HUES48 (cell line): ENCODE measurements around the gene OR2C1.
A peak's percentile ranks its signal among the peaks of the same experiment; 100 is the strongest.

Experiments
- H3K27ac ChIP-seq: one replicate; pipeline ENCODE4 v1.7.0; 2013; ENCODE audit warnings: low read depth, low read length, inconsistent platforms
- H3K27me3 ChIP-seq: 2 replicates; pipeline ENCODE4 v1.6.1; 2013; ENCODE audit warnings: mild to moderate bottlenecking, low read length; ENCODE audit not compliant: control insufficient read depth, insufficient read depth
- H3K36me3 ChIP-seq: 2 replicates; pipeline ENCODE4 v1.6.1; 2013; ENCODE audit warnings: low read length; ENCODE audit not compliant: control insufficient read depth, insufficient read depth
- H3K4me1 ChIP-seq: 2 replicates; pipeline ENCODE4 v1.6.1; 2013; ENCODE audit warnings: mild to moderate bottlenecking, low read length; ENCODE audit not compliant: control insufficient read depth, insufficient read depth
- H3K4me3 ChIP-seq: 2 replicates; pipeline ENCODE4 v1.5.1; 2013; ENCODE audit warnings: mild to moderate bottlenecking, low read depth, low read length
- H3K9ac ChIP-seq: 2 replicates; pipeline ENCODE4 v1.6.1; 2013; ENCODE audit warnings: mild to moderate bottlenecking, low read depth, low read length, moderate library complexity
- H3K9me3 ChIP-seq: 2 replicates; pipeline ENCODE4 v1.6.1; 2013; ENCODE audit warnings: low read length; ENCODE audit not compliant: control insufficient read depth, insufficient read depth

OR2C1 gene

GRCh38 chr16:3389663-3390338 is 34.1 kb downstream of the OR2C1 start:
- no peaks in the 10 kb centered on the region for H3K27me3 ChIP-seq
- no peaks in the 10 kb centered on the region for H3K4me1 ChIP-seq
- H3K9me3 ChIP-seq, result peaks cover 9% of the 10 kb centered on the region; the same call in 1 of the 2 replicates
- H3K27ac ChIP-seq, result no peak overlapping the region
- no peak overlapping the region for H3K9ac ChIP-seq
- H3K36me3 ChIP-seq, result peaks cover 68% of the 10 kb centered on the region
- H3K4me3 ChIP-seq, result no peak overlapping the region

- peak overlapping the region; percentile 87 for H3K27ac ChIP-seq
- H3K4me1 ChIP-seq, result no peaks in the 10 kb centered on the region
- H3K27me3 ChIP-seq, result no peaks in the 10 kb centered on the region
- peaks cover 18% of the 10 kb centered on the region for H3K9me3 ChIP-seq
- H3K4me3 ChIP-seq, result peak overlapping the region; percentile 98
- peaks cover 48% of the 10 kb centered on the region for H3K36me3 ChIP-seq
- H3K9ac ChIP-seq, result peak overlapping the region; percentile 75
Observed at GRCh38 chr16:3400446-3400778, 44.7 kb downstream of the OR2C1 start.

- H3K27me3 ChIP-seq, result no peaks in the 10 kb centered on the region
- peak within 1 kb of the TSS; percentile 87 for H3K27ac ChIP-seq
Observed at GRCh38 chr16:3400779-3401688, 45.3 kb downstream of the OR2C1 start, which contains the start of the genes ZNF174 and ZSCAN32. ZNF174 (plus strand) TSS chr16:3401215; CDS start chr16:3402005, 790 bp downstream. ZSCAN32 (minus strand) TSS chr16:3401004; CDS start chr16:3397557, 3,447 bp downstream.

DNA sequence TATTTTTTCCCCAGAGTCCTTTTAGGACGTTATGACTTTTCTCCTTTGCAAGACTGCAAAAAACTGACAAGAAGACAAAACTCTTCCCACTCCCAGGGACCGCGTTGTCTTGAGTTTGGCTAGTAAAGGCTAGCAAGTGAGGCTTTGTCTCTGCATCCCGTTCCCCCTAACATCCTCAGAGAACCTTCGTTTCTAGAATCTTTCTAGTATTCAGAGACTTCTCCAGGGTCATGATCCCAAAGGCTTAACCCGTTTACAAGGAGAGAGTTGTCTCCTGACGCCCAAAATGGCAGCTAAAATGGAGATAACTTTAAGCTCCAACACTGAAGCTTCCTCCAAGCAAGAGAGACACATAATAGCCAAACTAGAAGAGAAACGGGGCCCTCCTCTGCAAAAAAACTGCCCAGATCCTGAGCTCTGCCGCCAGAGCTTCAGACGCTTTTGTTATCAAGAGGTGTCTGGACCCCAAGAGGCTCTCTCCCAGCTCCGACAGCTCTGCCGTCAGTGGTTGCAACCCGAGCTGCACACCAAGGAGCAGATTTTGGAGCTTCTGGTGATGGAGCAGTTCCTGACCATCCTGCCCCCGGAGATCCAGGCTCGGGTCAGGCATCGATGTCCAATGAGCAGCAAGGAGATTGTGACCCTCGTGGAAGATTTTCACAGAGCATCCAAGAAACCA is 46.2 kb downstream of the OR2C1 start:
- H3K9me3 ChIP-seq, result peaks cover 31% of the 10 kb centered on the region
- H3K36me3 ChIP-seq, result peaks cover 48% of the 10 kb centered on the region
- peak overlapping the region; percentile 50 for H3K27ac ChIP-seq

More at GRCh38 chr16:3400779-3401688, 45.3 kb downstream of the OR2C1 start, which contains the start of the genes ZNF174 and ZSCAN32:
- H3K36me3 ChIP-seq, result peaks cover 48% of the 10 kb centered on the region
- H3K9me3 ChIP-seq, result peaks cover 23% of the 10 kb centered on the region
- peak within 1 kb of the TSS; percentile 75 for H3K9ac ChIP-seq
- H3K4me1 ChIP-seq, result no peaks in the 10 kb centered on the region
- H3K4me3 ChIP-seq, result peak within 1 kb of the TSS; percentile 98

More for the DNA sequence above, 46.2 kb downstream of the OR2C1 start:
- Histone ChIP-seq H3K4me3 (peak overlapping the region; percentile 98), H3K4me1 (no peaks in the 10 kb centered on the region), H3K9ac (peak overlapping the region; percentile 61), H3K27me3 (no peaks in the 10 kb centered on the region)
